Endothelial cell of umbilical vein (primary cell): ENCODE data around the gene SDHB. TPM values are rescaled to one million over a fixed set of nuclear protein-coding genes. Genes with fewer than 3 reads are reported as not detected.

Experiments
- BruUV-seq: library from RNA; stranded (reverse); fragments of 400-500 nt; replicated peaks from 2 replicates; lab custom pipeline; 2021; lab: Mats Ljungman, UMichigan
- CTCF ChIA-PET: fragments of 300-600, 350-600 bp; sonication (Branson Sonifier 250); formaldehyde crosslinking; loops from one replicate; lab custom pipeline; 2021; ENCODE audit warnings: antibody characterized with exemption, inconsistent platforms; lab: Charles Lee
- POLR2A ChIA-PET: fragments of 300-600, 350-600 bp; sonication (Branson Sonifier 250); formaldehyde crosslinking; loops from one replicate; lab custom pipeline; 2021; ENCODE audit warnings: antibody characterized with exemption, inconsistent platforms; lab: Charles Lee
- DNase-seq: peaks from one replicate; pipeline ENCODE4 v3.0.0-alpha.2; 2011; ENCODE audit warnings: low read depth, low spot score
- FAIRE-seq: peaks from 2 replicates; lab custom pipeline; 2011; peaks lifted over from hg19 to GRCh38; lab: Jason Lieb, UNC
- H2AFZ ChIP-seq: 2 replicates; pipeline ENCODE4 v1.6.0; 2012; ENCODE audit warnings: low read depth, low read length, control low read depth, inconsistent platforms
- H3K27ac ChIP-seq: 2 replicates; pipeline ENCODE4 v1.5.1; 2011; ENCODE audit warnings: low read depth, mild to moderate bottlenecking, control low read depth, low read length, moderate library complexity; ENCODE audit not compliant: insufficient read depth
- H3K27me3 ChIP-seq, 2 experiments: 2 replicates each; pipeline versions ENCODE4 v1.6.0 to v1.6.1; 2011; ENCODE audit warnings: low read length in 2 of 2, mixed read lengths in 1 of 2; ENCODE audit not compliant: control insufficient read depth in 2 of 2, insufficient read depth in 2 of 2
- H3K36me3 ChIP-seq, 2 experiments: 2 replicates in 1 of 2; 3 replicates in 1 of 2; pipeline ENCODE4 v1.5.1; 2011; ENCODE audit warnings: low read length in 2 of 2, mild to moderate bottlenecking in 1 of 2, moderate library complexity in 1 of 2; ENCODE audit not compliant: control insufficient read depth in 2 of 2, insufficient read depth in 2 of 2; ENCODE audit errors: extremely low read depth in 1 of 2
- H3K4me1 ChIP-seq: 3 replicates; pipeline ENCODE4 v1.5.1; 2011; ENCODE audit warnings: mild to moderate bottlenecking, low read length; ENCODE audit not compliant: control insufficient read depth, insufficient read depth; ENCODE audit errors: extremely low read depth
- H3K4me2 ChIP-seq: 2 replicates; pipeline ENCODE4 v1.6.1; 2011; ENCODE audit warnings: low read length, control low read depth, mixed read lengths; ENCODE audit not compliant: insufficient read depth
- H3K4me3 ChIP-seq, 3 experiments: fragments of 200-600 bp in 1 of 3; sonication (generic), shearing (Covaris generic) in 1 of 3; replicated peaks in 1 of 3; 2 replicates each; pipeline ENCODE4 v1.5.1; 2011 to 2016; ENCODE audit warnings: control low read depth in 3 of 3, low read length in 3 of 3, mild to moderate bottlenecking in 2 of 3, inconsistent platforms in 1 of 3, low read depth in 1 of 3, moderate library complexity in 1 of 3; ENCODE audit not compliant: insufficient read depth in 1 of 3
- H3K79me2 ChIP-seq: 2 replicates; pipeline ENCODE4 v1.6.0; 2012; ENCODE audit warnings: low read length, inconsistent platforms; ENCODE audit not compliant: control insufficient read depth, insufficient read depth
- H3K9ac ChIP-seq: replicated peaks from 2 replicates; pipeline ENCODE3; 2011; ENCODE audit warnings: low read length, control low read depth; ENCODE audit not compliant: insufficient read depth; ENCODE audit errors: extremely low read depth
- H3K9me1 ChIP-seq: replicated peaks from 3 replicates; pipeline ENCODE4 v1.6.0; 2011; ENCODE audit warnings: mild to moderate bottlenecking, low read length; ENCODE audit not compliant: control insufficient read depth, insufficient read depth; ENCODE audit errors: extremely low read depth
- H3K9me3 ChIP-seq: replicated peaks from 2 replicates; pipeline ENCODE4 v1.5.1; 2012; ENCODE audit warnings: low read length, inconsistent platforms; ENCODE audit not compliant: control insufficient read depth, insufficient read depth
- H4K20me1 ChIP-seq: replicated peaks from 2 replicates; pipeline ENCODE3; 2011; ENCODE audit warnings: mild to moderate bottlenecking, low read length; ENCODE audit not compliant: control insufficient read depth, insufficient read depth; ENCODE audit errors: extremely low read depth
- CTCF ChIP-seq, 2 donors: IDR thresholded peaks; 1 replicate in 1 of 2; 2 replicates in 1 of 2; pipeline ENCODE4 v1.5.1; 2011; ENCODE audit warnings: low read length in 2 of 2, mild to moderate bottlenecking in 2 of 2, moderate library complexity in 2 of 2, control low read depth in 1 of 2, inconsistent platforms in 1 of 2, low read depth in 1 of 2; ENCODE audit not compliant: insufficient read depth in 1 of 2; ENCODE audit errors: extremely low read depth in 1 of 2
- EZH2 ChIP-seq: IDR thresholded peaks from 2 replicates; pipeline ENCODE4 v1.6.1; 2012; ENCODE audit warnings: borderline replicate concordance, low read depth, mild to moderate bottlenecking, moderate library complexity, low read length, inconsistent platforms; ENCODE audit not compliant: severe bottlenecking
- FOS ChIP-seq: IDR thresholded peaks from 2 replicates; pipeline ENCODE4 v1.6.1; 2011; ENCODE audit warnings: mild to moderate bottlenecking, low read length, moderate library complexity, borderline replicate concordance; ENCODE audit not compliant: insufficient read depth
- GATA2 ChIP-seq: IDR thresholded peaks from 2 replicates; pipeline ENCODE4 v1.7.0; 2011; ENCODE audit warnings: low read depth, mild to moderate bottlenecking, moderate library complexity, mixed read lengths, low read length; ENCODE audit not compliant: insufficient read length, insufficient read depth
- JUN ChIP-seq: IDR thresholded peaks from 2 replicates; pipeline ENCODE4 v1.6.1; 2011; ENCODE audit warnings: borderline replicate concordance, low read depth; ENCODE audit not compliant: insufficient read length, insufficient read depth
- MAX ChIP-seq: IDR thresholded peaks from 2 replicates; pipeline ENCODE4 v1.6.1; 2011; ENCODE audit not compliant: insufficient read depth, insufficient read length
- MYC ChIP-seq: IDR thresholded peaks from one replicate; pipeline ENCODE4 v1.6.1; 2011; ENCODE audit warnings: mild to moderate bottlenecking, low read depth, low read length
- POLR2A ChIP-seq: IDR thresholded peaks from 2 replicates; pipeline ENCODE4 v1.6.1; 2012; ENCODE audit warnings: low read depth, mild to moderate bottlenecking, control low read depth, low read length
- POLR2AphosphoS5 ChIP-seq: IDR thresholded peaks from 2 replicates; pipeline ENCODE4 v1.6.1; 2012; ENCODE audit warnings: low read depth, mild to moderate bottlenecking, control low read depth, low read length, moderate library complexity; ENCODE audit not compliant: insufficient read depth
- dilution Hi-C: fragments of 300-500 bp; cut with MboI; formaldehyde crosslinking; loops from one replicate; pipeline ENCODE4 v1.15.0; 2019; ENCODE audit warnings: low sequenced_read_pairs; ENCODE audit not compliant: extremely low pct_ligation_motif_present
- intact Hi-C: fragments of 100-400 bp; cut with micrococcal nuclease; formaldehyde crosslinking; loops from one replicate; pipeline ENCODE4 v1.10.0; 2022
- polyA plus RNA-seq, 4 experiments: library from polyadenylated mRNA; depleted of rRNA in 3 of 4; stranded (reverse) in 3 of 4; unstranded in 1 of 4; fragments of >200 nt; gene quantifications; 2 replicates each; pipeline versions ENCODE4 v1.2.1 to v1.2.3, GENCODE V29; 2011 to 2012; ENCODE audit warnings: missing spikeins in 1 of 4
- total RNA-seq: library from RNA; stranded (reverse); gene quantifications from 2 replicates; pipeline ENCODE4 v1.2.3, GENCODE V29; 2021

SDHB gene
- total and polyA plus RNA-seq, 2 donors (not counting 3 experiments of a cell fraction or from before 2014, with no cell fraction given): 96.2 to 98.1 TPM

- no peak for DNase-seq
- Histone ChIP-seq H3K9ac (no peak overlapping the region), H2AFZ (no peak overlapping the region), H4K20me1 (no peaks in the 10 kb centered on the region), H3K9me3 (no peaks in the 10 kb centered on the region), H3K27me3 (peaks cover 0 to 4% of the 10 kb centered on the region in 2 experiments), H3K4me2 (no peak overlapping the region), H3K4me3 (no peak overlapping the region), H3K79me2 (no peaks in the 10 kb centered on the region), H3K27ac (no peak overlapping the region), H3K36me3 (no peaks in the 10 kb centered on the region), H3K9me1 (no peaks in the 10 kb centered on the region), H3K4me1 (no peaks in the 10 kb centered on the region)
- CTCF ChIA-PET: no interaction called here
- TF ChIP-seq POLR2AphosphoS5 (no peak), FOS (no peak)
- BruUV-seq: no TSS peak
- intact Hi-C loops (no loop called here), dilution Hi-C loops (no loop called here)
- POLR2A ChIA-PET: no interaction called here
- FAIRE-seq: no peak
Observed at GRCh38 chr1:17096584-17096983, 42.8 kb upstream of the SDHB start.

- no peak for FAIRE-seq
- H3K9me3 ChIP-seq: no peaks in the 10 kb centered on the region
- dilution Hi-C loops: no loop called here
Observed at GRCh38 chr1:17095141-17095540, 41.3 kb upstream of the SDHB start.

More at GRCh38 chr1:17095141-17095540, 41.3 kb upstream of the SDHB start:
- ChIA-PET CTCF (no interaction called here), POLR2A (no interaction called here)
- no peak overlapping the region for H3K9ac ChIP-seq
- H3K36me3 ChIP-seq: no peaks in the 10 kb centered on the region
- intact Hi-C loops: no loop called here
- H3K4me3 ChIP-seq: no peak overlapping the region
- H3K4me2 ChIP-seq: no peak overlapping the region
- H3K27me3 ChIP-seq: peaks cover 0 to 4% of the 10 kb centered on the region in 2 experiments
- no peaks in the 10 kb centered on the region for H3K9me1 ChIP-seq
- no peaks in the 10 kb centered on the region for H3K79me2 ChIP-seq
- H2AFZ ChIP-seq: no peak overlapping the region
- TF ChIP-seq MYC (no peak), MAX (no peak), GATA2 (no peak), FOS (no peak), JUN (no peak), POLR2A (no peak), EZH2 (no peak), CTCF (IDR thresholded peaks at IDR 0.05; ENCODE audit: extremely low read depth in 1 of 2, insufficient read depth in 1 of 2, low read depth in 1 of 2, low read length in 2 of 2) (no peak)
- DNase-seq: no peak
- no peak overlapping the region for H3K27ac ChIP-seq
- BruUV-seq: no TSS peak
- no peaks in the 10 kb centered on the region for H3K4me1 ChIP-seq
- H4K20me1 ChIP-seq: no peaks in the 10 kb centered on the region
